Erythroblast (primary cell): ENCODE results near the gene TEAD1.

Experiments used
- GATA1 ChIP-seq: IDR thresholded peaks from 2 replicates; pipeline ENCODE4 v1.6.1; 2011; ENCODE audit warnings: low read depth, mild to moderate bottlenecking, control low read depth, low read length, moderate library complexity
- POLR2A ChIP-seq: IDR thresholded peaks from 2 replicates; pipeline ENCODE4 v1.6.1; 2011; ENCODE audit warnings: mild to moderate bottlenecking, low read length

DNA sequence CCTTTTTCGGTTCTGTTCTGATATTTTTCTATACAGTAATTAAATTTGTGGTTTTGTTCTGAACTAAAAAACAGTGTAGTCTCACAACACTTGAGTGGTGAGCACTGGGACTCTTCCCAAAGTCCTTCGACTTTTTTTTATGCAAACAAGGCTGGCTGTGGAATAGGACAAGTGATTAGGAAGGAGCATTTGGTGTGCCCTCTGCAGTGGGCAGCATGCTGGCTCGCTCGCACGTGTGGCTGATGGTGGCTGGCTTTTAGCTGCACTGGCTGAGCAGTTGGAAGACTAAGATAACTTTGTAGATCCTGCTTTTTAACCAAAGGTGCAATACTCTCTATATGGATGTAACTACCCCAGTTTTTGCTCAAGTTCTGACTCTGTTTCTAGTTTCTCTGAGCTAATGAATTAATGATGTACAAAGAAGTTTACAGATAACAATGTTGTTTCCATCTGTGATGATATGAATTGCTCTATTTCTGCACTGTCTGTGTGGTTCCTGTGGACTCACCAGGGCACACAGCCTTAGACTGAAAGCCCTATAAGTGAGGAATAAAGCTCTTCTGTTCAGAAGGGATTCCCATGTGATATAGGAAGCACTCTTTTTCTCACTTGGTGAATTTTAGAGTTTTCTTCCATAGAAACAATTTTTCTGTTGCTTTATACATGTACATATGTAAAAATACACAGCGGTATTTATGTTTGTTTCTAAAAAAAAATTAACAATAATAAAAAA, 191.8 kb downstream of the TEAD1 start:
- TF ChIP-seq POLR2A: no peak
- no peak for TF ChIP-seq GATA1
